HG03045 (cell line): ENCODE data around the gene LGR6.
"Not testable (repeated sequence)": the region's sequence is repeated elsewhere in the genome, so short reads cannot be mapped to it uniquely, and the experiment has no call there.

Source experiments
- ATAC-seq: cut with Tn5 transposase; IDR thresholded peaks from one replicate; pipeline ENCODE4 v1.9.1; 2021; ENCODE audit warnings: mild to moderate bottlenecking, moderate library complexity; ENCODE audit not compliant: unreplicated experiment

Gene LGR6

GRCh38 chr1:202237052-202237451 is 43.5 kb downstream of the LGR6 start:
- ATAC-seq = no peak

GRCh38 chr1:202238914-202239313 is 45.3 kb downstream of the LGR6 start:
- ATAC-seq = no peak

- not testable (repeated sequence) for ATAC-seq
These were observed 46.6 kb downstream of the LGR6 start for GRCh38 chr1:202240226-202240625.

GRCh38 chr1:202240956-202241355 is 47.4 kb downstream of the LGR6 start:
- no peak for ATAC-seq

GRCh38 chr1:202241376-202242079 is 47.9 kb downstream of the LGR6 start:
- no peak for ATAC-seq

GRCh38 chr1:202242080-202242419 is 48.5 kb downstream of the LGR6 start:
- ATAC-seq = no peak

GRCh38 chr1:202243006-202243405 is 49.4 kb downstream of the LGR6 start:
- no peak for ATAC-seq

- no peak for ATAC-seq
These were observed 51.3 kb downstream of the LGR6 start for GRCh38 chr1:202244841-202245261.

- ATAC-seq = no peak
These were observed 51.8 kb downstream of the LGR6 start for GRCh38 chr1:202245391-202245790.

GRCh38 chr1:202247104-202247503 is 53.5 kb downstream of the LGR6 start:
- no peak for ATAC-seq

GRCh38 chr1:202247837-202248795 is 54.5 kb downstream of the LGR6 start:
- ATAC-seq = no peak

GRCh38 chr1:202248861-202249260 is 55.3 kb downstream of the LGR6 start:
- ATAC-seq = no peak

GRCh38 chr1:202249436-202249835 is 55.8 kb downstream of the LGR6 start:
- ATAC-seq = no peak

GRCh38 chr1:202249846-202250245 is 56.2 kb downstream of the LGR6 start:
- no peak for ATAC-seq

- ATAC-seq = no peak
These were observed 57.4 kb downstream of the LGR6 start for GRCh38 chr1:202250982-202251381.

GRCh38 chr1:202251424-202252256 is 58.0 kb downstream of the LGR6 start:
- no peak for ATAC-seq

GRCh38 chr1:202252271-202252670 is 58.7 kb downstream of the LGR6 start:
- no peak for ATAC-seq

- ATAC-seq = no peak
These were observed 61.1 kb downstream of the LGR6 start for GRCh38 chr1:202254454-202255252.

- ATAC-seq = no peak
These were observed 61.7 kb downstream of the LGR6 start for GRCh38 chr1:202255343-202255742.

- ATAC-seq = no peak
These were observed 66.1 kb downstream of the LGR6 start for GRCh38 chr1:202259705-202260104.
